Measurements from ENCODE around the gene C22orf15. TPM values are rescaled to one million over a fixed set of nuclear protein-coding genes. Genes with fewer than 3 reads are reported as not detected.

The C22orf15 gene, protein sequence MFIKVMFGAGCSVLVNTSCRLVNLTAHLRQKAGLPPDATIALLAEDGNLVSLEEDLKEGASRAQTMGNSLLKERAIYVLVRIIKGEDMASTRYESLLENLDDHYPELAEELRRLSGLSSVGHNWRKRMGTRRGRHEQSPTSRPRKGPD
- total RNA-seq (2021) (not detected in 2 replicates), Bru-seq, nascent RNA (not detected), BruChase-seq, experiment 1, labeled RNA remaining after a 2-hour chase (not detected), BruChase-seq, experiment 2, labeled RNA remaining after a 6-hour chase (not detected)
- long read RNA-seq = 0 reads

DNA sequence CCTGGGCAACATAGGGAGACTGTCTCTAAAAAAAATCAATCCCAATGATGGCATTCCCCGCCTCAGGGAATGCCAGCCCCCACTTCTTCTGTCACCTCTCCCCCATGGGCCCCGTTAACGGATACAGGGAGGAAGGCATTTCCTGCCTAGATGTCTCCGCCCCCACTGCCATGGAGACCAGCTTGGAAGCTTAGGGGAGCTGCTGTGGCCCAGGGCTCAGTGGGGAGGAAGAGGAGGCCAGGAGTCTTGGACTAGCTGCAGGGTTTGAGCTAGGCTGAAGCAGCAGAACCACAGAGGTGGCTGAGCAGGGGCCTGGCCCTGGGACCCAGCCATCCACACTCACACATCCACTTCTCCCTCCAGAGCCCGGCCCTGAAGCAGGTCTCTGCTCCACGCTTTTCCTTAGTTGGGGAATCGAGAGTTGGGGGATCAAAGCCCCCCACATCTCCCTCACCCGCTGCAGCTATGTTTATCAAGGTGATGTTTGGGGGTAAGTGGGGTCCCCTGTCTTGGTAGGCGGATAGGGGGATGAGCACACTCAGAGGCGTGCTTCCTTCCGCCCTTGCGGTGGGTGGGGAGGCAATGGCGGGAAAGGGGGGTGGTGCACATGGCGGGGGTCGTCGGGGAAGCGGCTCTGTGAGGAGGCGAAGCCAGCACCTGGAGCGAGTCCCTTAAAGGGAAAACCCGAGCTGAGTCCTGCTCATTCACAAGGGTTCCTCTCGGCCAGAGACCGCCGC lies at the start of gene C22orf15:
Gene C22orf15, plus strand, starts transcription at position 149 of the 737 bp plus-strand sequence. Its CDS starts 317 bp downstream, at position 466.
- CTCF ChIA-PET = interaction anchor here (0.8 kb wide), 1 partner anchor 1604 kb away, joined by 5 read pairs; no protein-coding TSS in a partner anchor
- Histone ChIP-seq H4K20me1 (ENCODE audit: insufficient read depth) (peaks cover 28% of the 10 kb centered on the region), H3K4me1 (replicated peaks; ENCODE audit: insufficient read depth) (peaks cover 19% of the 10 kb centered on the region), H3K27me3 (ENCODE audit: insufficient read depth, low read depth) (no peaks in the 10 kb centered on the region), H3K4me3 (no peak within 1 kb of the TSS), H3K27ac (no peak within 1 kb of the TSS), H3K36me3 (ENCODE audit: low read depth) (peaks cover 4% of the 10 kb centered on the region; the same call in 1 of the 2 replicates), H3F3A (ENCODE audit: insufficient read depth, low read depth) (peaks cover 6% of the 10 kb centered on the region; the same call in 1 of the 2 replicates), H3K9me2 (ENCODE audit: insufficient read depth) (no peaks in the 10 kb centered on the region), H2AFZ (no peak within 1 kb of the TSS), H3K9me3 (ENCODE audit: insufficient read depth, low read depth) (no peaks in the 10 kb centered on the region), H3K79me2 (ENCODE audit: low read depth) (peaks cover 10% of the 10 kb centered on the region), H3K4me2 (no peak within 1 kb of the TSS)
- no peak for DNase-seq
- intact Hi-C loops (cut with micrococcal nuclease; ENCODE audit: unreplicated experiment) = no loop called here
- BruUV-seq (replicated peaks) = no TSS peak
- no peak for TF ChIP-seq EZH2 (IDR thresholded peaks at IDR 0.05; ENCODE audit: low read depth)
- TF ChIP-seq, protein P1, sequence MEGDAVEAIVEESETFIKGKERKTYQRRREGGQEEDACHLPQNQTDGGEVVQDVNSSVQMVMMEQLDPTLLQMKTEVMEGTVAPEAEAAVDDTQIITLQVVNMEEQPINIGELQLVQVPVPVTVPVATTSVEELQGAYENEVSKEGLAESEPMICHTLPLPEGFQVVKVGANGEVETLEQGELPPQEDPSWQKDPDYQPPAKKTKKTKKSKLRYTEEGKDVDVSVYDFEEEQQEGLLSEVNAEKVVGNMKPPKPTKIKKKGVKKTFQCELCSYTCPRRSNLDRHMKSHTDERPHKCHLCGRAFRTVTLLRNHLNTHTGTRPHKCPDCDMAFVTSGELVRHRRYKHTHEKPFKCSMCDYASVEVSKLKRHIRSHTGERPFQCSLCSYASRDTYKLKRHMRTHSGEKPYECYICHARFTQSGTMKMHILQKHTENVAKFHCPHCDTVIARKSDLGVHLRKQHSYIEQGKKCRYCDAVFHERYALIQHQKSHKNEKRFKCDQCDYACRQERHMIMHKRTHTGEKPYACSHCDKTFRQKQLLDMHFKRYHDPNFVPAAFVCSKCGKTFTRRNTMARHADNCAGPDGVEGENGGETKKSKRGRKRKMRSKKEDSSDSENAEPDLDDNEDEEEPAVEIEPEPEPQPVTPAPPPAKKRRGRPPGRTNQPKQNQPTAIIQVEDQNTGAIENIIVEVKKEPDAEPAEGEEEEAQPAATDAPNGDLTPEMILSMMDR (conservative IDR thresholded peaks at IDR 0.05) = no peak
- POLR2A ChIA-PET (ENCODE audit: unreplicated experiment) = no interaction called here

DNA sequence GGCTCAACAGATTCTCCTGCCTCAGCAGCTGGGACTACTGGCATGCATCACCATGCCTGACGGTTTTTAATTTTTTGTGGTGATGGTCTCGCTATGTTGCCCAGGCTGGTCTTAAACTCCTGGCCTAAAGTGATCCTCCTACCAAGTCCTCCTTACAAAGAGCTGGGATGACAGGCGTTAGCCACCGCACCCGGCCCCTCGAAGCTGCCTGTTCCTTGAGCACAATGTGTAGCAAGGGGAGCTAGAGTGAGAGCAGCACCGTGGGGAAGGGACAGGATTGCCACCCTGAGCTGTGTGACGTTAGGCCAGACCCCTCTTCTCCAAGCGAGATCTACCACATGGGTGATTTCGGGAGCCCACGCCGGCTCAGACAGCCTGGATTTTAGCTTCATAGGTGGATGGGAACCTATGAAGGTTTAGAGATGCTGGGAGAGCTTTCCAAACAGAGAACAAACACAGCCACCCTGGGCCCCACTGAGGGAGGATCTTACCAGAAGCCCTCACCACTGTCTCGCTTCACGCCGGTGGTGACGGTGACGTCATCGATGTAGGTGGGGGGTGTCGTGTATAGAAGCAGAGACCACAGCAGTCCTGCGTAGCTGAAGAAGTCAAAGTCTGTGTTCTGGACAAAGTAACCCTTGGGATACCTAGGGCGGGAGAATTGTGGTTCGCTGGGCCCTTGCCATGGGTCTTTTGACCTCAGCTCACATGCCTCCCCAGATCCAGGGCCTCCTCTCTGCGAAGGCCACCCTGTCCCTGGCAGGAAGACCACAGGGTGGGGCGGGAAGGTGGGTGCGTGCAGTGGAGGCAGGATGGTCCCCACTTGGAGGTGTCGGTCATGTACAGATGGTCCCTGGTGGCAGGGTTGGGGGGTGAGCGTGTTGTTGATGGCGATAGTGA lies 48.8 kb upstream of the C22orf15 start:
- Histone ChIP-seq H3F3A (ENCODE audit: insufficient read depth, low read depth) (peaks cover 9% of the 10 kb centered on the region; the same call in 1 of the 2 replicates), H4K20me1 (ENCODE audit: insufficient read depth) (no peaks in the 10 kb centered on the region), H3K4me3 (no peak overlapping the region), H3K4me1 (replicated peaks; ENCODE audit: insufficient read depth) (0 out of 2 replicates have a peak, but pooled peaks cover 8% of the 10 kb centered on the region), H3K9me2 (ENCODE audit: insufficient read depth) (no peaks in the 10 kb centered on the region), H3K4me2 (no peak overlapping the region), H3K79me2 (ENCODE audit: low read depth) (peaks cover 10% of the 10 kb centered on the region), H3K27me3 (ENCODE audit: insufficient read depth, low read depth) (no peaks in the 10 kb centered on the region), H3K27ac (no peak overlapping the region), H2AFZ (no peak overlapping the region), H3K9me3 (ENCODE audit: insufficient read depth, low read depth) (no peaks in the 10 kb centered on the region), H3K36me3 (ENCODE audit: low read depth) (0 out of 2 replicates have a peak, but pooled peaks cover 11% of the 10 kb centered on the region)
- no TSS peak for BruUV-seq (replicated peaks)
- ChIA-PET POLR2A (ENCODE audit: unreplicated experiment) (interaction anchor here (0.6 to 0.7 kb wide), 3 partner anchors 55 to 98 kb away, joined by 3 to 6 read pairs (median 4); no protein-coding TSS in a partner anchor), CTCF (interaction anchor here (0.8 kb wide), 1 partner anchor 37 kb away, joined by 4 read pairs; the partner anchor contains the start of gene ZNF70)
- no peak for DNase-seq
- intact Hi-C loops (cut with micrococcal nuclease; ENCODE audit: unreplicated experiment) = no loop called here
- no peak for TF ChIP-seq EZH2 (IDR thresholded peaks at IDR 0.05; ENCODE audit: low read depth)
- TF ChIP-seq, protein P1 (conservative IDR thresholded peaks at IDR 0.05) = no peak
